Naive B cell (primary cell): ENCODE measurements around the gene KIRREL1. TPM values are rescaled to one million over a fixed set of nuclear protein-coding genes. Genes with fewer than 3 reads are reported as not detected.
A peak's percentile ranks its signal among the peaks of the same experiment; 100 is the strongest.

Source experiments
- ATAC-seq, 2 donors: fragments of 150-1000 bp; cut with Tn5 transposase; 2 replicates each; pipeline ENCODE4 v1.10.0; 2021; ENCODE audit warnings: low read depth in 2 of 2, mild to moderate bottlenecking in 2 of 2, moderate library complexity in 2 of 2
- DNase-seq: peaks from one replicate; pipeline ENCODE4 v3.0.0; 2022
- H3K27ac Mint-ChIP-seq, 6 donors: one replicate each; pipeline ENCODE4 v1.8.0; 2020 to 2022; ENCODE audit warnings: mild to moderate bottlenecking in 6 of 6, mixed read lengths in 6 of 6, moderate library complexity in 5 of 6, inconsistent platforms in 2 of 6
- H3K27me3 Mint-ChIP-seq, 3 donors: one replicate each; pipeline ENCODE4 v1.8.0; 2021 to 2022; ENCODE audit warnings: mixed read lengths in 3 of 3, mild to moderate bottlenecking in 1 of 3
- H3K36me3 Mint-ChIP-seq, 2 donors: one replicate each; pipeline ENCODE4 v1.8.0; 2020 to 2022; ENCODE audit warnings: mixed read lengths in 2 of 2, inconsistent platforms in 1 of 2, mild to moderate bottlenecking in 1 of 2
- H3K4me1 Mint-ChIP-seq, 3 donors: one replicate each; pipeline ENCODE4 v1.8.0; 2020 to 2022; ENCODE audit warnings: mixed read lengths in 3 of 3, inconsistent platforms in 1 of 3, mild to moderate bottlenecking in 1 of 3, moderate library complexity in 1 of 3
- H3K4me3 Mint-ChIP-seq, 8 donors: one replicate each; pipeline ENCODE4 v1.8.0; 2020 to 2022; ENCODE audit warnings: mild to moderate bottlenecking in 8 of 8, mixed read lengths in 8 of 8, moderate library complexity in 8 of 8, inconsistent platforms in 2 of 8
- H3K9me3 Mint-ChIP-seq, 7 donors: one replicate each; pipeline ENCODE4 v1.8.0; 2020 to 2022; ENCODE audit warnings: mixed read lengths in 7 of 7, mild to moderate bottlenecking in 5 of 7, inconsistent platforms in 2 of 7, moderate library complexity in 1 of 7
- polyA plus RNA-seq, 6 donors: library from polyadenylated mRNA; unstranded; fragments of 300-500 nt; fragmentation: Illumina TruSeq; gene quantifications; one replicate each; pipeline ENCODE4 v1.2.3, GENCODE V29; 2021; ENCODE audit warnings: low read depth in 6 of 6

The KIRREL1 gene
- polyA plus RNA-seq, 6 donors from 2014 or later, result not detected

DNA sequence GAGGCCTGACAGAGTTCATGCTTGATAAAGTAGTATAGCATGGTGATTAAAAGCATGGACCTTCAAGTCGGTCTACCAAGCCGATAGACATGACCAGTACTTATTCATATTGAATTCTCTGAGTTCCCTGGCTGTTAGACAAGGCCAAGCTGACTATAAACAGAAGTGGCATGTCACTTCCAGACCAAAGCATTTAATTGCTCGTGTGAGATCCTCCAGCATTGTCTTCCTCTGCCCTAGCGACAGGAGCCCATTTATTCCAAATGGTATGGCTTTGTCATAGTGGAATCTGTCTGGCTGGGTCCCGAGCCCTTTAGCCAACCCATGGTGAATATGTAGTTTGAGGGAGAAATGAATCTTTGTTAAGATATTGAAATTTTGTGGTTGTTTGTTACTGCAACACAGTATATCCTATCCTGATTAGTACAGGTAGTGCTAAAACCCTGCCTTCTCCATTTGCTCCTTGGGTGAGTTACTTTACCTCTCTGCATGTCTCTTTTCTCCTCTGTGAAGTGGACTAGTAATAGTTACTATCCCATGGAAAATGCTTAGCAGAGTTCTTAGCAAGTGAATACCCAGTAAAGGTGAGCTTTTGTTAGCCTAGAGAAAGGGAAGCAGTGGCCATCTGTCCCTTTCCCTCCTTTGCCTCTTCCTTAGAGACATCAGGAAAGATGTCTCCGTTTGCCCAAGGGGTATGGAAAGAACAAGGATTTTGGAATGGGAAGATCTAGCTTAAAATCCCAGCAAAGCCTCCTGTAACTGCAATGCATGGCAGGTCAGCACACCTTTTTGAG is 109.6 kb downstream of the KIRREL1 start:
- ATAC-seq (no peak), DNase-seq (no peak)
- H3K27ac Mint-ChIP-seq, result no peak overlapping the region
- peaks cover 0 to 4% (median 0%) of the 10 kb centered on the region in 3 donors for H3K4me1 Mint-ChIP-seq
- no peaks in the 10 kb centered on the region for H3K36me3 Mint-ChIP-seq
- peaks cover 15 to 27% (median 18%) of the 10 kb centered on the region in 3 donors for H3K27me3 Mint-ChIP-seq
- H3K9me3 Mint-ChIP-seq, result peaks cover 0 to 2% (median 0%) of the 10 kb centered on the region in 7 donors
- no peak overlapping the region for H3K4me3 Mint-ChIP-seq

DNA sequence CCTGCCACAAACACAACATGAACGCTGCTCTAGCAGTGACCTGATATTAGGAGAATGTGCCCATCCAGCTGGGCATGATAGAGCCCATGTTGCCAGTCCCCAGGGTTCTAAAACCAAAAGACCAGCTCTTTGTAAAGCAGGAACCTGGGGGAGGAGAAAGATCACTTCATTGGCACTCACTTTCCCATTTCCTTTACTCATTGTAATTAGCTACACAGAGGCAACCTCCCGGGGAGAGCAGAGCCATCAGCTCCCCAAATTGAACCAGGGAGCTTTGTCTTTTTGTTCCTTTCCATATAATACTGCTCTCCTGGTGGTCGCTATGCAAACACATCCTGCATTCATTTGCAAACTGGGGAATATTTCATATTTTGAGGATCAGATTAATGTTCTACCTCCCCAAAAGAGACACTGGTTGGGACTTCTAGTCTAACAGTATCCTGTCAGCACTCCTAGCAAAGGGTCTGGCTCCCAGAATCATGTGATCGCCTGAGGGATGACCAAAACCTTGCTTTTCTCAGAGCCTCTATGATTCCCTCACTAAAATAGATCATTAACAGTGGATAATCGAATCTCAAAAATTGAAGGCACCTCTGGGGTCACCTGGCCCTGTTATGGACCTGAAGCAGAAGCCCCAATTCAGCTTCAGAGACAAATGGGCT is 110.5 kb downstream of the KIRREL1 start:
- Mint-ChIP-seq H3K9me3 (peaks cover 0 to 8% (median 5%) of the 10 kb centered on the region in 7 donors), H3K36me3 (peaks cover 0 to under 1% of the 10 kb centered on the region in 2 donors), H3K27ac (no peak overlapping the region), H3K4me3 (no peak overlapping the region), H3K27me3 (peaks cover 15 to 27% (median 18%) of the 10 kb centered on the region in 3 donors), H3K4me1 (peaks cover 0 to 4% (median 4%) of the 10 kb centered on the region in 3 donors)
- no peak for ATAC-seq
- DNase-seq, result no peak

DNA sequence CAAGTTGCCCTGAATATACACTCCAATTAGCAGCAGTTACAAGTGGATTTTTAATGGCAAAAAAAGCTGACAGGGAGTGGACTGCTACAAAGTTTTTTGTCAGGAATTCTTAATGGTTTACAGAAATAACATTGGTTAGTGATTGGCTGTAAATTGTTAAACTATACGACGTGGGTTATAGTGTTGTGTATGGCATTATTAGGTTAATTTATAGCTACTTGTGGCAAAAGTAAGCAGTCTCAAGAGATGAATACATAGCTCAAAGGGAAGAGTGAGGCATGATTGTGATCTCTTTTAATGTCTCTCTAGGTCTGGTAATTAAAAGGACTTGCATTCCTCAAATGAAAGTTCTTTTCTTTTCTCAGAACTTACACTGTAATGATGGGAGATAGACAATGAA is 111.4 kb downstream of the KIRREL1 start:
- no peak overlapping the region for H3K27ac Mint-ChIP-seq
- DNase-seq (no peak), ATAC-seq (no peak)
- H3K9me3 Mint-ChIP-seq, result peaks cover 4 to 14% (median 12%) of the 10 kb centered on the region in 7 donors
- peaks cover 0 to 6% (median 4%) of the 10 kb centered on the region in 3 donors for H3K4me1 Mint-ChIP-seq
- peaks cover 0 to 8% of the 10 kb centered on the region in 2 donors for H3K36me3 Mint-ChIP-seq
- H3K4me3 Mint-ChIP-seq, result no peak overlapping the region
- peaks cover 15 to 27% (median 18%) of the 10 kb centered on the region in 3 donors for H3K27me3 Mint-ChIP-seq

DNA sequence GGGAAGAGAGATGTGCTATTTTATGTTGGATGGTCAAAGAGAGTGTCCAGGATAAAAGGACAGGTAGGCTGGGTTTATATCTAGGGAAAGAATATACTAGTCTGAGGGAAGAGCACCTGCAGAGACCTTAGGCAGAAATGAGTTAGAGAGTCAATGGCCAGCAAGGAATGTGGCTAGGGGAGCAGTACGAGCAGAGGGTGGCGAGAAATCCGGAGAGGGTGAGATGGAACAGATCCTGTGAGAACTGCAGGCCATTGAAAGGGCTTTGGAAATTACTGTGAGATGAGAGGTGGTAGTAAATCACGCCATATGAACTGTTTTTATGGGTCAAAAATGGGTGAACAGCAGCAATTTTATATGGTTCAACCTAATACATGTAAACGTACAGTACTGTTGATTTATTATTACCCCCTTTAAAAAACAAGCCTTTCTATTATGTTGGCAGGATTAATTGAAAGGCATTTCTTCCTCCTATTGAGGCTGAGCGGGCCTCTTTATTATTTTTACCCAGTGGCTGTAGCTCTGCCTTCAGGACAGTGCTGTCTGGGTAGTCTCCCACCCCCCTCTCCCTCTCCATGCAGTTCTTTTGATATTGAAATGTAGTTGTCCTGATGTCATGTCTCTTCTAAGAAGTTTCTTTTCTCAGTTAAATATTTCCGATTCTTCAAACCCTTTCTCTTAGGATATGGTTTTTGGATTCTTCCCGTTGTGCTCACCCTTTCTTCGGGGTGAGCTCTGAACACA is 112.1 kb downstream of the KIRREL1 start:
- Mint-ChIP-seq H3K4me3 (no peak overlapping the region), H3K27me3 (peaks cover 15 to 27% (median 18%) of the 10 kb centered on the region in 3 donors), H3K9me3 (peaks cover 4 to 18% (median 13%) of the 10 kb centered on the region in 7 donors), H3K36me3 (peaks cover 0 to 8% of the 10 kb centered on the region in 2 donors), H3K27ac (peak overlapping the region in 1 of 6 donors; percentile 15), H3K4me1 (peaks cover 0 to 6% (median 4%) of the 10 kb centered on the region in 3 donors)
- ATAC-seq (no peak), DNase-seq (no peak)

DNA sequence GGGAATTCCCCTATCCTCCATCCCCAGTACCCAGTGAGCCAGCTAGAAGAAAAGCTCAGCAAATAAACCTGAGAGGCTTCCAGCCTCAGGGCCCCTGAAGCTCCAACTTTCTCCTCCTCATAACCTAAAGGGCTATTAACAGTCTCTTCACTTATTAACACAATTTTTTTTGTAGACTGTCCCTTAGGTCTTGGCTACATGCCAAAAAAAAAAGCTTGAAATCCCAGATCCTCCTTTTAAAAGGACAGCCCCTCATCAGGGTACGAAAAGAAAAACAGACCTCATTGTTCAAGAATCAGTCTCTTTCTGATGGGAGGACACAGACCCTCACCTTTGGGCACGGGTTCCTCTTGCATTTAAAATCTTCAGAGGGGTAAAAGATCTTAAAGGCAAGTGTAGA is 114.5 kb downstream of the KIRREL1 start:
- no peak overlapping the region for H3K4me3 Mint-ChIP-seq
- peaks cover 0 to 8% of the 10 kb centered on the region in 2 donors for H3K36me3 Mint-ChIP-seq

DNA sequence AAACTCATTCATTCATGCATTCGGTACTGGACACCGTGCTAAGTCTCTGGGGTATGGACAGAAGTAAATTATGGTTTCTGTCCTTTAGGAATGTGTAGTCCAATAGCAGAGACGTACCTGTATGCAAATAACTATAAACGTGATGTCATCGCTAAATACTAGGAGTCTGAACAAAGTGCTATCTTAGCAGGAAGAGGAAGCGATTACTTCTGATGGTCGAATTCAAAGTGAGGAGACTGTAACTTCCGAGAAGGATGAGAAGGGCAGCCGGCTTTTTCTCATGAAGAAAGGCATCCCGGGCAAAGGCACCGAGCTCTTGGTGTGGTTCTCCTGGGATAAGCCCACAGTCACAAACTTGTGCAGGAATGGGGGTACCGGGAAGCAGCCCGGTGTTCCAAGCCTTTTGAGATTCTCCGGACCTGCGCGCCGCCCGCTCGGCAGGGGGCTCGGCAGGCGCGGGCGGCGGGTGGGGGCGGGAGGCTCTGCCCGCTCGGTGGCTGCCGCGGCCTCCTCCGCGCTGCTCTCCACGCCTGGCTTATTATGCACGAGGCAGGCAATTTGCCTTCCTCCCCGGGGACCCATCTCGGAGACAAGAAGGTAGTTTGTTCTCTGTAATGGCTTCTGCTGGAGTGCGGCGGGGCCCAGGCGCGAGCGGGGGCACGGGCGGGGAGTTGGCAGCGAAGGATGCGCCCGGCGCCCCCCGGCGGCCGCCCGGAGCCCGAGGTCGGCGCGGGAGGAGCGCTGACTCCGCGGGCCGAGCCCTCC is 119.7 kb downstream of the KIRREL1 start:
- peak; percentile 66 for DNase-seq
- Mint-ChIP-seq H3K27ac (peak overlapping the region in 1 of 6 donors; percentile 76), H3K9me3 (peaks cover 5 to 18% (median 10%) of the 10 kb centered on the region in 7 donors), H3K4me3 (peak overlapping the region; percentile 76 to 93 (median 88)), H3K27me3 (peaks cover 8 to 21% (median 17%) of the 10 kb centered on the region in 3 donors), H3K4me1 (peaks cover 27 to 38% (median 30%) of the 10 kb centered on the region in 3 donors), H3K36me3 (peaks cover 0 to 8% of the 10 kb centered on the region in 2 donors)
- peak; percentile 62 to 67 for ATAC-seq

More for the DNA sequence above, 114.5 kb downstream of the KIRREL1 start:
- Mint-ChIP-seq H3K27ac (no peak overlapping the region), H3K4me1 (peaks cover 4 to 9% (median 8%) of the 10 kb centered on the region in 3 donors), H3K27me3 (peaks cover 10 to 22% (median 18%) of the 10 kb centered on the region in 3 donors), H3K9me3 (peaks cover 5 to 18% (median 13%) of the 10 kb centered on the region in 7 donors)
- DNase-seq (no peak), ATAC-seq (no peak)

DNA sequence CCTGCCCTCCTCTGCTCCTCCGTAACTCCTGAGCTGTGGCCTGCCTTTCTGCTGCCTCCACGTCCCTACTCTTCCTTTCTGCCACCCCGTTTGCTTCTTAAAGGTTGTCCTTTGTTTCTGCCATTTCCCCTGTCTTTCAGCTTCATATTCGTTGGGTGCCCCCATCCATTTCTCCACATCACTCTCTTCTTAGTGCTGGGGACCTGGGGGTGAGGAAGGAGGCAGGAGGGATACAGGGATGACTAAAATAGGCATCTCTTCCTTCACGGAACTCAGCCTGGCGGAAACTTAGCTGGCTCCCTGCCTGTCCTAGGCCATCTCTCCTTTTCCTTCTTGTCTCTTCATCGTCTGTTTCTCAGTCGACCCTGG is 120.3 kb downstream of the KIRREL1 start:
- ATAC-seq, result no peak
- Mint-ChIP-seq H3K27ac (peak overlapping the region in 5 of 6 donors; percentile 74 to 96 (median 78)), H3K27me3 (peaks cover 13 to 26% (median 17%) of the 10 kb centered on the region in 3 donors), H3K4me3 (peak overlapping the region; percentile 76 to 93 (median 85)), H3K36me3 (peaks cover 0 to 8% of the 10 kb centered on the region in 2 donors), H3K9me3 (peaks cover 5 to 15% (median 8%) of the 10 kb centered on the region in 7 donors), H3K4me1 (peaks cover 33 to 40% (median 34%) of the 10 kb centered on the region in 3 donors)
- no peak for DNase-seq

DNA sequence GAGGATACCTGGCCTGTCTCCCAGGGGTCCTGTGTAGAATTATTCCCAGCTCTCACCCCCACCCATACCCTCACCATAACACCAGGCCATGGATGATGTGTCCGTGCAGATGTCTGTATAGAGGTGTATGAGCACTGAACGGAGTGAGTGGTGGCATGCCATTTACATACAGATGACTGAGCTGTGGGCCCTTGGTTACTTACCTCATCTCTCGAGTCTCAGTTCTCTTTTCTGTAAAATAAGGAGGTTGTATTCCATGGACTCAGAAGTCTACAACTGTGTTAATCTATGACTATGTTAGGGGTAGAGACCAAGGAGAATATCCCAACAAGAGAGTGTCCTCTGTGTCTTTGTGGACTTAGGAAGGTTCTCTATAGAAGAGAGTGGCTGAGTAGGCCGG is 121.7 kb downstream of the KIRREL1 start:
- no peaks in the 10 kb centered on the region for H3K36me3 Mint-ChIP-seq
- DNase-seq, result peak; percentile 27
- peaks cover 0 to 4% (median under 1%) of the 10 kb centered on the region in 7 donors for H3K9me3 Mint-ChIP-seq
- peaks cover 33 to 35% (median 34%) of the 10 kb centered on the region in 3 donors for H3K4me1 Mint-ChIP-seq
- peak overlapping the region in 2 of 6 donors; percentile 39 to 54 for H3K27ac Mint-ChIP-seq
- peaks cover 17 to 31% (median 19%) of the 10 kb centered on the region in 3 donors for H3K27me3 Mint-ChIP-seq
- peak overlapping the region in 5 of 8 donors; percentile 1 to 72 (median 29) for H3K4me3 Mint-ChIP-seq
- ATAC-seq, result peak; percentile 56 to 57

DNA sequence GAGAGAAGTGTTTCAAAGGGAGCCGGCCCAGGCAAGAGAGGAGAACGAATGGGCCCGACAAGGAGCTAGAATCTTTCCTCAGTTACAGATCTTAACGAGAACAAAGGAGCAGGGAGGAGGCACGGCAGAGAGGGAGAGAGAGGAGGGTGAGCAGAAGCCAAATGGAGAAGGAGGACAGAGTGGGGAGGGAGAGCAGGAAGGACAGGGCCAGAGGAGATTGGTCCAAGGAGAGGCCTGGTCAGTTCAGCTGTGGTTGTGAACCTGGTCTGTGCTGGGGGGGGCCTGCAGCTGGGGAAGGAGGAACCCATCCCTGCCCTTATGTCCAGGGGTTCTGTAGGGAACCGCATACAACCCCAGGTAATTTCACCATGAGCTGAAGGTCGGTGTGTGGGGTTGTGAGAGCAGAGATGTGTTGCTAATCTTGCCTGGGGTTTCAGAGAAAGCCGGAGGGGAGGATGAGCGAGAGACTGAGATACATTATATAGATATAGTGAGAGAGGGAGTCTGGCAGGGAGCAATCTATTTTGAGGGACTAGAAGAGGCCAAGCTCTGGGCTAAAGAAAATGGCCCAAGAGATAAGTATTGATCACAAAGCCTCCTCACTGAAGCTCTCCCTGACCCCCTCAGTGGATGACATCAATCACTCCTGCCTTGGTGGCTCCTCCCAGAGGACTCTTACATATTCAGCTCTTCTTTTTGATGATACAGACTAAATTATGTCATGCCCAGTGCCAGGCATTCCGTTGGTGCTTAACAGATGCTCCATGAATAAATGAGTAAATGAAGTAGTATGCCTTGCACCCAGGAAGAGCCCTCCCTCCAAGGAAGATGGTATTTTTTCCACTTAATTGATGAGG is 123.1 kb downstream of the KIRREL1 start:
- ATAC-seq, result no peak
- peak overlapping the region in 2 of 8 donors; percentile 34 to 35 for H3K4me3 Mint-ChIP-seq
- H3K4me1 Mint-ChIP-seq, result peaks cover 33 to 35% (median 34%) of the 10 kb centered on the region in 3 donors
- peak overlapping the region in 3 of 6 donors; percentile 9 to 39 (median 37) for H3K27ac Mint-ChIP-seq
- H3K27me3 Mint-ChIP-seq, result peaks cover 17 to 40% (median 28%) of the 10 kb centered on the region in 3 donors
- H3K36me3 Mint-ChIP-seq, result no peaks in the 10 kb centered on the region
- DNase-seq, result no peak
- peaks cover 0 to 3% (median 0%) of the 10 kb centered on the region in 7 donors for H3K9me3 Mint-ChIP-seq

DNA sequence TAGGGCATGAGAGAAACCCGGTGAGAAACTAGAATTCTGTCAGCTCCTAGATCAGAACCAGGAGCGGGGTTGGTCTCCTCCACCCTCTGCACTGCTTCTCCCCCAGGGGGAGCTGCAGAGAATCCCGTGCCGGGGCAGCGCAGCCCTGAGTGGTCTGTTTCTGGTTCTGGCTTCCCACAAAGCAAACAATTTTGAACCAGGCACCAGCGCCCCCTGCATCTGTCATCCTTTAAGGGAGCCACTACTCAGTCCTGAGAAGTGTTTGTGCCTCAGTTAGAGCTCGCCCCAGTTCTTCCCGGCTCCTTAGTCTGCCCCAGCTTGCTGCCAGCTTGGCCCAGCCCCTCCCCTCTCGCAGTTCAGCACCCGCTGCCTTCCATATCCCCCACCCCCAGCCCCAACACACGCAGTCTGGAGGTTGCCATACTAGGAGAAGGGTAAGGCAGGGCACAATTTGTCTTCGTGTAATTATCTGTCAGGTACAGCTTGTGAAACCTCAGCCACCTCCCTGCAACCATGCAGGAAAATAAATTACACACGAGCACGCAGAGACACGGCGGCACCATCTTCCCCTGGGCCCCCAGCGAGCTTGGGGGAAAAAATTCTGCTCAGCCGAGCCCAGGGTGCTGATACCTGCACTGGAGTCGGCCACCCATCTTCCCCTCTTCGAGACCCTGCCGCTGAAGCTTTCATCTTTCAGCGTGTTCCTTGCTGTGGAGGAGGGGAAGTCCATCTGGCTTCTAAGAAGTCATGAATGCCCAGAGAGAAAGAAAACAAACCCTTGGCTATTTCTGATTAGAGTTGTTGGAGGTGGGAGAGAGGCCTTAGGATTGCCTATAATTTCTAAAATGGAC is 124.6 kb downstream of the KIRREL1 start:
- DNase-seq (peak; percentile 35), ATAC-seq (peak; percentile 60 to 64)
- peaks cover 27 to 32% (median 28%) of the 10 kb centered on the region in 3 donors for H3K4me1 Mint-ChIP-seq
- H3K27ac Mint-ChIP-seq, result peak overlapping the region in 1 of 6 donors; percentile 81
- H3K36me3 Mint-ChIP-seq, result no peaks in the 10 kb centered on the region
- H3K27me3 Mint-ChIP-seq, result peaks cover 17 to 40% (median 33%) of the 10 kb centered on the region in 3 donors
- H3K9me3 Mint-ChIP-seq, result no peaks in the 10 kb centered on the region
- H3K4me3 Mint-ChIP-seq, result peak overlapping the region; percentile 22 to 90 (median 72)
